ENCODE measurements around the gene P2RX2.

Gene P2RX2

DNA sequence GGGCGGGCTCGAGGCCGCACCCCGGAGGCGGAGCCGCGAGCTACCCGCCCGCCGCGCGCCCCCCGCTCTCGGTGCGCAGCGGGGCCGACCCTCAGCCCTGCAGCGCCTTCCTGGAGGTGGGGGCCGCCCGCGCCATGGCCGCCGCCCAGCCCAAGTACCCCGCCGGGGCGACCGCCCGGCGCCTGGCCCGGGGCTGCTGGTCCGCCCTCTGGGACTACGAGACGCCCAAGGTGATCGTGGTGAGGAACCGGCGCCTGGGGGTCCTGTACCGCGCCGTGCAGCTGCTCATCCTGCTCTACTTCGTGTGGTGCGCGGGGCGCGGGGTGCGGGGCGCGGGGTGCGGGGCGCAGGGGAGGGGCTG lies at the start of gene P2RX2:
Gene P2RX2 (plus strand): TSS at position 94 of the 361 bp plus-strand sequence. CDS start 41 bp downstream, at position 135.
- DNase-seq (ENCODE audit: low read depth): no peak

DNA sequence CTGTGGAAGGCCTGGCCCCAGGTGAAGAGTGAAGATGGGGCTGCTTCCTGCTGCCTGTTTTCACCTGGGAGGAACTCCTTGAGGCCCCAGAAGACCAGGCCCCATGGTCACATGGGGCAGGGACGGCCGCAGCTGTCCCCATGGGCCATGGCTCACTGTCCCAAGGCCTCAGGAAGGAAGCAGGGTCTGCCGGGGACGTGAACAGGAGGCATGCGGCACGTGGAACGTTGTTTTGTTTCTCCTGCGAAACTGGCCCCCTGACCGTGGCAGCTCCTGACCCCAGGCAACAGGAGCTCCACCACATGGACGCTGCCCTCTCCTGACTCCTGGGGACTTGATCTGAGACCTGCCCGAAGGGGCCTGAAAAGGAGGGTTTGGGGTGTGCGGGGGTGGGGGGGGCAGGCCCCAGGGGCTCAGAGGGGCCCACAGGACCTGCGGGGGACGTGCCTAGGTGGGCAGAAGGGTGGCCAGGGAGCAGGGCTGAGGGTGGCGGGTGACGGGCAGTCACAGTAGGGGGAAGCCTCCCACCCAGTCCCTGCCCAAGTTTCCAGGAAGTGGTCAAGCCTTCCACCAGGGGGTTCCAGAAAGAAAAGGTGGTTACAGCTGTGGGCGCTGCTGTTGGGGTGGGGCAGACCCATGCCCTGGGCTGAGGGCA lies 49.6 kb upstream of the P2RX2 start:
- no peak for DNase-seq (ENCODE audit: low read depth)

DNA sequence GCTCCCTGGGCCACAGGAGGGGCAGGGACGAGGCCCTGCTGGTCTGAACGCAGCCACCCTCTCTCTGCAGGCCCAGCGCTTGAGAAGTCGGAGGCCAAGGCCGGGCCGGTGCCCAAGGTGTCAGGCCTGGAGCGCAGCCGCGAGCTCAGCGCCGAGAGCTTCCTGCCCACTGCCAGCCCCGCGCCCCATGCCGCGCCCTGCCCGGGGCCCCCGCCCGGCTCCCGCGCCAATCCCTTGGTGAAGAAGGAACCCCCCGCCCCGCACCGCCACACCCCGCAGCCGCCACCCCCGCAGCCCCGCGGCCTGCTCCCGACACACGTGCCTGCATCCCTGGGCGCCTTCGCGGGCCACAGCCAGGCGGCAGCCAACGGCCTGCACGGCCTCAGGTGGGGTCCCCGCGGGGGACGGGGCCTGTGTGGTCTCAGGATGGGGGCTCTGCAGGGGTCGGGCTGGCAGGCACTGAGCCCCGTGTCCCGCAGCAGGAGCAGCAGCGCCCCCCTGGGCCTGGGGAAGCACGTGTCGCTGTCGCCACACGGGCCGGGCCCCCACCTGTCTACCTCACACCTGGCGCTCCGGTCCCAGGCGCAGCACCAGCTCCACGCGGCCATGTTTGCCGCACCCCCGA lies 48.6 kb upstream of the P2RX2 start:
- DNase-seq (ENCODE audit: low read depth): no peak

DNA sequence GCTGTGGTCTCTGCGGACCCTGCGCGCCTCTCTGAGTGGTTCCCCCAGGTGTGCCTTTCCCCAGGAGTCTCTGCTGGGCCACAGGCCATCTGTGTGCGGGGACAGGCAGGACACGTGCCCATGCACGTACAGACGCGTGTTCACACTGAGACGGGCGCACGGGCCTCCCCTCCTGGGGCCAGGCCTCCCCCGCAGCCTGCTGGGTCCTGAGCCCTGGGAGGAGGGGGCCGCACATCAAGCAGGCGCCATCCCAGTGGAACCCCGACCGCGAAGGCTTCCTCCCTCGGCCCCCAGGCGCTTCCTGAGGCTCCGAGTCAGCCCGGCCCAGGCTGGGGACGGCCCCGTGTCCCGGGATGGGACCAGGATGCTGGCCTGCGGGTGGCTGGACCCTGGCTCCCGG lies 47.9 kb upstream of the P2RX2 start:
- DNase-seq (ENCODE audit: low read depth): no peak

DNA sequence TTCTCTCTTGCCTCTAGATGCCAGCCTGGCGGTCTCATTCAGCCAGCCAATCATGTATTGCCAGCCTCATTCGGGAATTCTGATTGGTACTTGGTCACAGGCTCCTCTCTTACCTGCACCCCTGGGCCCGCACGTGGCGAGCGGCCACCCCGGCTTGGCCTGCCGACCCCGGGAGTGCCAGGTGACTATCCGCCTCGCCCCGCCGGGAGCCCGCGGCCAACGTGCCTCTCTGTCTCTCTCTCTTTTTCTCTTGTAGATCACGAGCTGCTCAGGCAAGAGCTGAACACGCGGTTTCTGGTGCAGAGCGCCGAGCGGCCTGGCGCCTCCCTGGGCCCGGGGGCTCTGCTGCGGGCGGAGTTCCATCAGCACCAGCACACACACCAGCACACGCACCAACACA lies 47.5 kb upstream of the P2RX2 start:
- no peak for DNase-seq (ENCODE audit: low read depth)

DNA sequence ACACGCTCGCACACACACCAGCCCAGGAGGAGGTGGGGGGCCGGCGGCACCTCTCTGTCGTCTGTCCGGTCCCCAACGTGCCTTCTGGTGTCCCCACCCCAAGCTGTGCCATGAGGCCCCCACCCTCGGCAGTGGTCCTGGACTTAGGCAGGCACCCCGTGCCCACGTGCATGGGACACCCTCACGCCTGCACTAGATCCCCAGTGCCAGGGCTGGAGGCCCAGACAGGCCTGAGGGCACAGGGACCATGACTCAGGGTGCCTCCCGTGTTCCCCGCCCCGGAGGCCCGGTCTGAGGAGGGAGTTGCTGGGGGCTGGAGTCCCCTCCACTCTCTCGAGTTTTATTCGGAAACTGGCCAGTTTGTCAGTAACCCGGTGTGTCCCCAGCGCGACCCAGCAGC lies 47.0 kb upstream of the P2RX2 start:
- no peak for DNase-seq (ENCODE audit: low read depth)

DNA sequence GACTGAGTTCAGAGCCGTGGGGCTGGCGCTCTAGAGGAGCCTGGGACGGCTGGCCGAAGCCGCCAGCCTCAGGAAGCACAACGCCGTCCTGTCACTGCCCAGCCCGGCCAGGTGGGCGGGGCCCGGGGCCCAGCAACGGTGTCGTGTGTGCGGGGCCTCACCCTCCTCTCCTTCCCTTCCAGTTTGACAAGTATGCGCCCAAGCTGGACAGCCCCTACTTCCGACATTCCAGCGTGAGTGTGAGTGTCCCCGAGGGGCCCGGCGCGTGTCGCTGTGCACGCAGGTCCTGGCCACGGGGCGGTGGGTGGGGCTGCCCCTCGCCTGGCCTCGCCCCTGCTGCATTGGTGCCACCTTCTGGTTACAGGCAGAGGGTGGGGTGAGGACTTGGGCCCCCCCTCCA lies 46.5 kb upstream of the P2RX2 start:
- DNase-seq (ENCODE audit: low read depth): no peak

DNA sequence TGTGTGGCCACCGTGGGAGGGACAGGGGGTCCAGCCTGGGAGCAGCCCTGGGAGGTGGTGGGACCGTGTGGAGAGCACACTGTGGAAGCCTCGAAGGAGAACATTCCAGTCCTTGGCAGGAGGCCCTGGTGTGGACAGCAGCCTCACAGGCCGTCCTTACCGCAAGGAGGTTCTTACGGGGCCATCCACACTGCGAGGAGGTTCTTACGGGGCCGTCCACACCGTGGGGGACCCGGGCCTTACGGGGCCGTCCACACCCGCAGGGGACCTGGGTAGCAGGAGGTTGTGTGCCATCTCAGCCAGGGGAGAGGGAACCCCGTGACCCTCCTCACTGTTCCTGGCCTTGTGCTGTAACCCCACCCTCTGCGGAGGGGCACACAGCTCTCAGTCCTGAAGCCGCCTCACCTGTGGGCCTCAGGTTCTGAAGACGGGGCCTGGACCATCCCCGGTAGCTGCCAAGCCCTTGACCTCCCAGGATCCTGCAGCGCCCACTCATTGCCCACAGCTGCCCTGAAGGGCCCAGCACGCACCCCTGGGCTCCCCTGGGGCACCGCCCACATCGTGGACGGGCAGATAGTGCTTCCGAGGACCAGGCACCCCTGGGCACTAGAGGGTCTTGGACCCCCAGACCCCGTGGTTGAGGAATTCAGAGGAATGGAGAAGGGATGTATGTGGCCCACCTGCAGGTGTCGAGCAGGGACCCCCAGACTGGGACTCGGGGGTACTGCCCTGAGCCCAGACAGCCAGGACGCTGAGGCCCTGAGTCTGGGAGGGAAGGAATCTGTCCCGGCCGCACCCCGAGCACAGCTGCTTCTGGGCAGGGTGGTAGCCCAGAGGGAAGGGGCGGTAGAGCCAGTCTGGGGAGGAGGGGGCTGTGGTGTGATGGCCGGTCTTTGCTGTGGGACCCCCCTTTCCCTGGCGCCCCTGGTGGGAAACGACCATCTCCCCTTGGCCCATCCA lies 45.5 kb upstream of the P2RX2 start:
- no peak for DNase-seq (ENCODE audit: low read depth)

DNA sequence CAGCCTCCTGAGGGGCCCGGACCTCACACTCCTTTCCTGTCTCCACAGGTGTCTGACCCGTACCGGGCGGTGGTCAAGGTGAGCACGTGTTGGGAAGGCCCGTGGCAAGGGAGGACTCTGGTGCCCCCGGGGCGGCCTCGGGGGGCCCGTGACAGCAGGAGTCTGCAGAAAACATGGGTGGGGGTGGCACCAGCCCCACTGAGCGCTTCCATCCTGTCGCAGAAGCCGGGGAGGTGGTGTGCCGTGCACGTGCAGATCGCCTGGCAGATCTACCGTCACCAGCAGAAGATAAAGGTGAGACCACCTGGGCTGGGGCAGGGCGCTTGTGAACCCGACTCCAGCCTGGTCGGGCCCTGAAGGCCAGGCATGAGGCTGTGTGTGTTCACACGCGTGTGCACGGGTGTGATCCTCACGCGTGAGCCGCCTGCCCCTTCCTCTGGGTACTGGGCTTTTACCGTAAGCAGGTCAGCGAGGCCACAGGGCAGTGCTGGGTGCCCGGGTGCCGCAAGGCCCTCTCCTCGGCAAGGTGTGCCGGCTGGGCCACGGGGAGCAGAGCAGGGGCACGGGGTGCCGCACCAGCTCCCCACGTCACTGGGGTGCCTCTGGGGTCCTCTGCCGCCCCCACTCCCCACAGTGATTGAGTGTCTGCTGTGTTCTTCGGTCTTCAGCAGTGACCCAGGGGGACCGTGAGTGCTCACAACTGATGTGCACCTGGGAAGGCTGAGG lies 44.1 kb upstream of the P2RX2 start:
- no peak for DNase-seq (ENCODE audit: low read depth)

DNA sequence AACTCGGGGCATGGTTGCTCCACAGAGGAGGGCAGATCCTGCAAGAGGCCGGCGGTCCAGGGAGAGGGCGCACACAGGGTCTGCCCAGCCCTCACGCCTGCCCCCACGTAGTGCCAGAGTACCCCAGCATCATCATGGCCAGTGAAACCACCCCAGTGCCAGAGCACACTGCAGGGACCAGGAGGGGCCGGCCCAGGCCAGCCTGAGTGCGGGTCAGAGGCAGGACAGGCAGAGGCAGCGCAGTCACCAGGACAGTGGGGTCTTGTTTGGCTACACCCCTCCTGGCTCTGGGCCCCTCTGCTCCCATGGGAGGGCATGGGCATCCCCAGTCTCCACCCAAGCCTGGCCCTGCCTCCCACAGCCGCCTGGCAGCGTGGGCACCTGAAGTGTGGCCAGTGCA lies 42.9 kb upstream of the P2RX2 start:
- no peak for DNase-seq (ENCODE audit: low read depth)

DNA sequence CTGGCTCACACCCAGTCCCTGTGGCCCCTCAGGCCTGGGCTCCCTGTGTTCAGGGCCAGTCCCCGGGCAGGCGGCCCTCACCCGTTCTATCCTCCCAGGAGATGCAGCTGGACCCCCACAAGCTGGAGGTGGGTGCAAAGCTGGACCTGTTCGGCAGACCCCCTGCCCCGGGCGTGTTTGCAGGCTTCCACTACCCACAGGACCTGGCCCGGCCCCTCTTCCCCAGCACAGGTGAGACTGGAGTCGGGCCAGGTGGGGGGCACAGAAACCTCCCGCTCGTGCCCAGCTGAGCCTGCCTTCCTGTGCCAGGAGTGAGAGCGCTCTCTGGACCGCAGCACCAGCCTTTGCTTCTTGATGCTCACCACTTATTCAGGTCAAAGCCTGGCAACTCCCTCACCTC lies 41.9 kb upstream of the P2RX2 start:
- DNase-seq (ENCODE audit: low read depth): no peak

DNA sequence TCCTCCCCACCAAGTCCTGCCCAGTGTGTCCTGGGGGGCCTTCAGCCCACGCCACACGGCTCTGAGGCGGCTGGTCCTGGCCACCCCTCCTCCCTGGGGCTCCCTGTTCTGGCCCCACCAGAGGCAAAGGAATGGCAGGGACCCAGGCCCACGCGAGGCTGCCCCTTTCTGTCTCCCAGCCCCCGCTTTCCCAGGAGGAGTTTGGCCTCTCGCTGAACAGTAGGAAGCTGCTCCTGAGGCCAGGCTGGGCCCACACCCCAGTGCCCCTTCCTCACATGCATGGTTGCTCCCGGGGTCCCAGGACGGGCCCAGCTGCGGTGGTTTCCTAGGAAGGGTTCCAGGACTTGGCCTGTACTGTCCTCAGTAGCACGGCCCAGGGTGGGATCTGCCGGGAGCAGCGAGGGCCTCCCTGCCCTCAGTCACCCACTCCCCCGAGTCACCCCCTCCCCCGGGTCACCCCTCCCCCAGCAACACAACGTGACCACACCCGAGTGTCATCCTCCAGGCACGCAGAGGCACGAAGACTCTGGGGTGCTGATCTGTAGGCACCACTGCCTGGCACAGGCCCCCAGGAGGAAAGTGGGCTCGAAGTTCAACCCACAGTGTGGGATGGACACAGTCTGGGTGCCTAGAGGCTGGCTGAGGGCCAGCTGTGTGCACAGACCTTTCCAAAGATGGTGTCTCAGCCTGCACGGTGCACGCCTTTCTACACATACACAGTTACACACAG lies 41.2 kb upstream of the P2RX2 start:
- DNase-seq (ENCODE audit: low read depth): no peak

DNA sequence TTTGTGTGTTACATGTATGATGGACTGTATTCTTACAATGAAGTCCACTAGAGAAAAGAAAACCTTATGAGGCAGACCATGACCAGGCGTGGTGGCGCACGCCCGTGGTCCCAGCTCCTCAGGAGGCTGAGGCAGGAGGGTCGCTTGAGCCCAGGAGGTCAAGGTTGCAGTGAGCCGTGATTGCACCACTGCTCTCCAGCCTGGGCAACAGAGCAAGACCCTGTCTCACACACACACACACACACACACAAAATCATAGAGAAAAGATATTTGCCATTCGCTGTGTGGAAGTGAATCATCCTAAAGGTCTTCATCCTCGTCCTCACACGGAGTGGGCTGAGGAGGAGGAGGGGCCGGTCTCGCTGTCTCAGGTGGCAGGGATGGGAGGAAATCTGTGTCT lies 40.5 kb upstream of the P2RX2 start:
- DNase-seq (ENCODE audit: low read depth): no peak

DNA sequence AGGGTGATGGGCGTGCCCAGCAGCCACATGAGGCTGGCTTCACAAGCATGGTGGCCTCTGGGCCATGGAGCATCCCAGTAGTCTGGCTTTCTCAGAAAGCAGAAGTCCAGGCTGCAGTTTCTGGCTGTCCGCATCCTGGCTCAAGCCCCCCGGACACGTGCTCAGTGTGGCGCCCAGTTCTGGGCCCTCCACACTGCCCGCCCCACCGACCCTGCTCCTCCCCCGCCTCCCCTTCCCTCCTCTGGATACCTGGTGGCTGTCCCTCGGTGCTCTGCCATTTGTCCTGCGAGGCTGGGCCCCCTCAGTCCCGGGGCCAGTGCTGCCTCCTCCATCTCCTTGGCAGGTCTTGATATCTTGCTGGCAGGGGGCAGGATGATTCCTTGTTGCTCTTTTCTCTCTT lies 39.8 kb upstream of the P2RX2 start:
- no peak for DNase-seq (ENCODE audit: low read depth)

DNA sequence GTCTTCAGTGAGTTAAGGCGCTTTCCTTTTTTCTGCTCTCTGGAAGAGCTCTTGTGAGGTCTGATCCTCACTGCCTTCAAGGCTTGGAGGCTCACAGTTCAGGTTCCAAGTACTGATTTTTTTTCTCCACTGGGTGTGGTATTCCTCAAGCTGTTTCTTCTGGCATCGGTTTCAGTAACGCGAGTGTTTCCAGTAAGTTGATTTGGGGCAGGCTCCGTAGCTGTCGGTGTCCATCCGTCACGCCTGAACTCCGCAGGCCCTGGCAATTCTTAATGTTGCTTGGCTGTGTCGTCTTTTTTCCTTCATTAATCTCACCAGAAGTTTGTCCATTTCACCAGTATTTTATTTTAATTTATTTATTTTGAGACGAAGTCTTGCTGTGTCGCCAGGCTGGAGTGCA lies 38.8 kb upstream of the P2RX2 start:
- DNase-seq (ENCODE audit: low read depth): no peak

DNA sequence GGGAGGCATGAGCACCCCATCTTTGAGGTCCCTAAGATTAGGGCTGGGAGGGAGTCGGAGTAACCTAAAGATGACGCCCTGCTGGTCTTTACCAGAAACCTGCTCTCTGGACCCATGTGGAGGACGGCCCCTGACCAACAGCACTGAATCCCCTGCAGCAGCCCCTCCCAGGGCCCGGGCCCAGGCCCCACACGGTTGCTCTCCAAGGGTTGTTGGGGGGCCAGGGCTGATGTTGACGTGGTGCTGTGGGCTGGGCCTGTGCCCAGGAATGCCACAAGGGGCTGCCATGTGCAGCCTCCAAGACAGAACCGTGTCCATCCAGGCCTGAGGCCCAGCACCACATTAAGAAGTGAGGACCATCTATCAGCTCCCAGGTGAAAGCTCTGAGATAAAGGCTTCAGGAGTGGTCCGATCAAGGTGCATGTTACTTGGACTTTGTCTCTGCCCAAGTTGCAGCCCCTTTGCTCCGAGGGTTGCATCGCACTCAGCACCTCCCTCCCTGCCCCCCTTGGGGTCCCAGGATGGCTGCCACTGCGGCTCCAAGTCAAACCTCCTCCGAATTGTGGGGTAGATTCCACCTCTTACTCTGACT lies 37.8 kb upstream of the P2RX2 start:
- DNase-seq (ENCODE audit: low read depth): no peak

DNA sequence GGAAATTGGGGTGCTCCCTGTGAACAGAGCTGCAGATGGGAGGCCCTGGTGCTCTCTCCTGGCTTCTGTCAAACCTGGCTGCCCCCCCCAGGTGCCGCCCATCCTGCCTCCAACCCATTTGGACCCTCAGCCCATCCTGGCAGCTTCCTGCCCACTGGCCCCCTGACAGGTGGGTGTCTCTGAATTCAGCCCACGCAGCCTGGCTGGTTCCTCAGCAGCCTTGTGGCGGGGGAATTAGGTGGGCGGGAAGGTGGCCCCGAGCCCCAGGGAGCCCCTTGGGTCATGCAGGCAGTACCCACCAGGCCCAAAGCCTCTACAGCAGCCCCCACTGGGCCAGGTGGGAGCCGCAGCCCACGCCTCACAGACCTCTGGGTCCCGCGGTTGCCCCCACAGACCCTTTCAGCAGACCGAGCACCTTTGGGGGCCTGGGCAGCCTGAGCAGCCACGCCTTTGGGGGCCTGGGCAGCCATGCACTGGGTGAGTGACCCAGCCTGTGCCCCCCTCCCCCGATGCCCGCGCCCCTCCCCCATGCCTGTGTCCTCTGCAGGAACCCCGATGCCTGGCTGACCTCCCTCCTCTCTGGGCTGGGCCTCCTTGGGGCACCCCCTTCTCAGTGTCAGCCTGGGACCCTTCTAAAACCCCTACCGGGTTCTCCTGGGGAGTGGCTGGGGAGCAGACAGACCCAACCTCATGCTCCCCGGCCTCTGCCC lies 37.1 kb upstream of the P2RX2 start:
- no peak for DNase-seq (ENCODE audit: low read depth)

DNA sequence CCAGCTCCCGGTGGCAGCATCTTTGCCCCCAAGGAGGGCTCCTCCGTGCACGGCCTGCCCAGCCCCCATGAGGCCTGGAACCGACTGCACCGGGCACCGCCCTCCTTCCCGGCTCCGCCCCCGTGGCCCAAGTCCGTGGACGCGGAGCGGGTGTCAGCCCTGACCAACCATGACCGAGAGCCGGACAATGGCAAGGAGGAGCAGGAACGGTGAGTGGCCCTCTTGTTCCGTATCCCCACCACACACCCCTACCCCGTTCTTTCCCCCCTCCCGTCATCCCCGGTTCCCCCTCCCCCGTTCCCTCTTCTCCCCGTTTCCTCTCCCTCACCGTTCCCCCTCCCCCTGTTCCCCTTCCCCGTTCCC lies 36.5 kb upstream of the P2RX2 start:
- no peak for DNase-seq (ENCODE audit: low read depth)

DNA sequence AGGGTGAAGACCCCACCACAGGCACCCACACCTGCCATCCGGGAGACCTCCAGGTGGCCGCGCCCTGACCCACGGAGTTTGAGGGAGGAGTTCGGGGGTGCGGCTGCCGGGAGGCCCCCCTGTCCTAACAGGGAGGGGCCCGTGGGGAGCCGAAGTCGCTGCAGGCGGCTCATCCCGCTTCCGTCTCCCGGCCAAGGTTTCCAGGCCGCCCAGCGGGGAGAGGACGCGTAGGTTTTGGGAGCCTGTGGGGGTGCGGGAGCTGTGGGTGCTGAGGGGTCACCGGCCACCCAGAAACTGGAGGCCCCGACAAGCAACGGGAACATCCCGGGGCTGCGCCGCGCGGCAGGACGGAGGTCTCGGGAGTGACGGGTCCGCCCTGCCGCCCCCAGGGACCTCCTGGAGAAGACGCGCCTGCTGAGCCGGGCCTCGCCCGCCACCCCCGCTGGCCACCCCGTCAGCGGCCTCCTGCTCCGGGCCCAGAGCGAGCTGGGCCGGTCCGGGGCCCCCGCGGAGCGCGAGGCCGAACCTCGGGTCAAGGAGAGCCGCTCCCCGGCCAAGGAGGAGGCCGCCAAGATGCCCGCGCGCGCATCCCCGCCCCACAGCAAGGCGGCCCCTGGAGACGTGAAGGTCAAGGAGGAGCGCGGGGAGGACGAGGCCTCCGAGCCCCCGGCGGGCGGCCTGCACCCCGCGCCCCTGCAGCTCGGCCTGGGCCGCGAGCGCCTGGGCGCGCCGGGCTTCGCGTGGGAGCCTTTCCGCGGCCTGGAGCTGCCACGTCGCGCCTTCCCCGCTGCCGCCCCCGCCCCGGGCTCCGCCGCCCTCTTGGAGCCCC lies 35.8 kb upstream of the P2RX2 start:
- DNase-seq (ENCODE audit: low read depth): no peak

DNA sequence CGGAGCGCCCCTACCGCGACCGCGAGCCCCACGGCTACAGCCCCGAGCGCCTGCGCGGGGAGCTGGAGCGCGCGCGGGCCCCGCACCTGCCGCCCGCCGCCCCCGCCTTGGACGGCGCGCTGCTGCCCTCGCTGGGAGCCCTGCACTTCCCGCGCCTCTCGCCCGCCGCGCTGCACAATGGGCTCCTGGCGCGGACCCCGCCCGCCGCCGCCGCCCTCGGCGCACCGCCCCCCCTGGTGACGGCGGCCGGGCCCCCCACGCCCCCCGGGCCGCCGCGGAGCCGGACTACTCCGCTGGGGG lies 35.2 kb upstream of the P2RX2 start:
- no peak for DNase-seq (ENCODE audit: low read depth)
